ENCODE data around the gene CARS2.

Gene CARS2

DNA sequence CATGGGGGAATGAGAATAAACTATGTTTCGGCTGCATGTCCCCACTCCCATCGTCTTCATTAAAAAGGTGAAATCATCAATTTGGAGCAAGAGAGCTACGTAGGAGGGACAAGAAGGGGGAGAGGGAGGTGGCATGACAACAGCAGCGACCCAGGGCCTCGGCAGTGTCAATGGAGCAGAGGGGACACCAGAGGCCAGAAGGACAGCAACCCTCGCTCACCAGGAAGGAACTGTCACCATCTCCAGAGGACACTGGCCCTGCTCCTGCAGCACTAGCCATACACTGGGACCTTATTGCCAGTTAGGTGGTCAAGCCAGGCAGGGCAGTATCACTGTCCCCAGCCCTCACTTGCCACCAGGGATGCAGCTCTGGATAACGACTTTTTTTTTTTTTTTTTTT, 56.4 kb downstream of the CARS2 start:
- no peak for DNase-seq

DNA sequence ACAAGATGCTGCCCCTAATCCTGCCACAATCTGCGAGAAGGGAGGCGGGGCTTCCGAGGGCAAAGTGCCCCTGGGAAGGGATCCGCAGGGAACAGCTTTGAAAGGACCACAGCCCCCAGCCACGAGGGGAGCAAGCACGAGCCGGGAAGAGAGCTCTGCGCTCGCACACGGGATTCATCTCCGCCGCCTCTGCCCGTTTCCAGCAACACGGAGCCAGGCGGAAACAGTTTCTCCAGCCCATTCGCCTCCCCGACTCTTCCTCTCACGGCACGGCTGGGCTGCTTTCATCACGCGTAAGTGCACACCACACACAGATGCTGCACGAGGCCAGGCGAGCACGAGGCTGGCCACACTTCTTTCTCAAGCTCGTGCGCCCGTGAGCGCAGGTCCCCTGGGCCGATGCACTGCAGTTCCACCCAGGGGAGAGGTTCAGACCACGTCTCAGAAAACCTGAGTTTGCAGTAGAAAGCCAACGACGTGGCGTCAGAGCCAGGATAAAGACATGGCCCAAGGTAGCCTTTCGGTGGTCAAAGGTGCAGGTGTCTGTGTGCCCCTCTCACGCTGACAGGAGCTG, 57.0 kb downstream of the CARS2 start:
- DNase-seq, result no peak

DNA sequence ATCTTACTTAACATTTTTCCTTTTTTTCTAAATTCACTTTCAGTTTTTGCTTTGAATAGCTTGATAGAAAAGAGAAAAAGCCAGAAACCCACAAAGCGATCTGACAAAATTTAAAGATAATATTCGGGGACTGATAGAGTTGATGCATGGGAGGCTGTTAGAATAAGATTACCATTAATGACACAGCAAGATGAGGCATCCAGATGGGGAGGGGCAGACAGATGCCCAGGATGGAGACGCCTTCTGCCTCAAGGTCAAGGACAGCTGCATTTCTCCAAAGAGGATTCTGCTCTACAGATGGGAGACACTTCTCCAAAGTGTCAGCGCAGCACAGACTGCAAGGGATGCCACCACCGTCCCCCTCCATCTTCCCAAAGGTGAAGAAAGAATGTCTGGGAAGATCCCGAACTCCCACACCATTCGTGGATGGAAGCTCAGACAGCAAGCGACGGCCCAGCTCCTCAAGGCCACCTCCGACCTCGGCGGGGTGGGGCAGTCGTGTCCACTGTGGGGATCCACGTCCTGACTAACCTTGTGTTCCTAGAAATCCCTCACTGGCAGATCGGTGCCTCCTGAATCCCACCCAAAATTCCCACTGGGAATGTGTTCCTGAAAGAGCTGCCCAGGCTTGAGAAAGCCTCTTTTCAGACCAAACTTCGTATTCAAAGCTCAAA, 57.6 kb downstream of the CARS2 start:
- DNase-seq, result no peak

DNA sequence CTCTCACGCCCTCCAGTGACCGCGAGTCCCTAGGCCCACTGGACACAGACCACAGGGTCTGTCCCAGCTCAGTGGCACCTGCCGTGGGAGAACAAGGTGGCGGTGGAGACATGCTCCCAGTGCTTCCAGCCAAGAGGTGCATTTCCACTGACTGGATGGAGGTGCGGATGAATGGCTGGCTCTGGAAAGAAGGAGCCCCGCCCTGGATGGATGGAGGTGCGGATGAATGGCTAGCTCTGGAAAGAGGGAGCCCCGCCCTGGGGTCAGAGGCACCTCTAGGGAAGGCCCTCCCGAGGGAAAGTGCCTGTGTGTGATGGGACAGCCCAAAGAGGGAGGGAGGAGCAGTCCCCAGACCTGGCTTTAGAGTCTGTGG, 58.6 kb downstream of the CARS2 start:
- no peak for DNase-seq

DNA sequence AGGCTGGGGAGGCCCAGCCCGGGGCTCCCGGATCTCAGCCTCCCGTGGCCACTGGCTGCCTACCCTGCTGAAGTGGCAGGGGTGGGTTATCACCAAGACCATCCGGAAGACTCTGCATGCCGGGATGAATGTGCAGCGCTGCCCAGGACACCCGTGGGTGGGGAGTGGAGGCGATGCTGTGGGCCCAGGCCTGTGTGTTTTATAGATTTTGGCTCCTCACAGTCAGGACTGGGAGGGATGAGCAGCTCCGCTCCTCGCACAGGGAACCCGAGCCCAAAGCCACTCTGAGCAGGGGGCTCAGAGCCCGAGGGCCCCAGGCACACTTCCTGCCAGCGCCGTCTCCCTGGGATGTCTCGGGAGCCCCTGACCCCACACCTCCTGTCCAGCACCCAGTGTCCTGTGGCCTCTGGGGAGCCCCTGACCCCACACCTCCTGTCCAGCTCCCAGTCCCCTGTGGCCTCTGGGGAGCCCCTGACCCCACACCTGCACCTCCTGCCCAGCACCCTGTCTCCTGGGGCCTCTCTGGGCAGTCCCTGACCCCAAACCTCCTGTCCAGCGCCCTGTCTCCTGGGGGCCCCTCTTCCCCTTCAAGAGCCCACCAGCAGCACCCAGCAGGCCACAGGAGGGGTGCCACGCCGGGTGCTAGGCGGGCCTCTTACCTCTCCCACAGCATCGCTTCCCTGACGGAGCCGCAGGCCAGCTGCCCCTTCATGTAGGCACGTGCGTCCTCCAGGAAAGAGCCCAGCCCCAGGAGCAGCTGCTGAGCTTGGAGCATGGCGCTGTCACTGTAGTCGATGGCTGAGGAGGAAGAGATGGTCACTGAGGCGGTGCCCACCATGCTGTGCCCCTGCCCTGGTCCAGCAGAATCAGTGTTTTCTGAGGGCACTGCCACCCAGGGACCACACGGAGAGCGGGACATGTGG, 59.2 kb downstream of the CARS2 start:
- no peak for DNase-seq

DNA sequence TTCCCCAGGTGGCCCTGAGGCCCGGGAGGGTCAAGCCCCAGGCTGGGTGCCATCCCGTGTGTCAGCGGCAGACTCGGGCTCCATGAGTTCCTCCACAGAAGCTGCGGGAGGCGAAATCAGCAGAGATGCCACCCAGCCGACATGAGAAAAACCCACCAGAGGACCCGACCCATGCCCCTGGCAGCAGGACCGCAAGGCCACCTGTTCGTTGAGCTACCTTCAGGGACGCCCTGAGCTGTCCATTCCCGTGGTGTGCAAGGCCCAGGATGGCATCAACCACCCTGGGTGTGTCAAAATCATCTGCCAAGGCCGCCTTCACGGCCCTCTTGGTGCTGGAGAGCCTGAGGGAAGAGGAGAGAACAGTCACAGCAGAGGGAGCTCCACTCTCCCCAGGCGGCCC, 60.2 kb downstream of the CARS2 start:
- no peak for DNase-seq

DNA sequence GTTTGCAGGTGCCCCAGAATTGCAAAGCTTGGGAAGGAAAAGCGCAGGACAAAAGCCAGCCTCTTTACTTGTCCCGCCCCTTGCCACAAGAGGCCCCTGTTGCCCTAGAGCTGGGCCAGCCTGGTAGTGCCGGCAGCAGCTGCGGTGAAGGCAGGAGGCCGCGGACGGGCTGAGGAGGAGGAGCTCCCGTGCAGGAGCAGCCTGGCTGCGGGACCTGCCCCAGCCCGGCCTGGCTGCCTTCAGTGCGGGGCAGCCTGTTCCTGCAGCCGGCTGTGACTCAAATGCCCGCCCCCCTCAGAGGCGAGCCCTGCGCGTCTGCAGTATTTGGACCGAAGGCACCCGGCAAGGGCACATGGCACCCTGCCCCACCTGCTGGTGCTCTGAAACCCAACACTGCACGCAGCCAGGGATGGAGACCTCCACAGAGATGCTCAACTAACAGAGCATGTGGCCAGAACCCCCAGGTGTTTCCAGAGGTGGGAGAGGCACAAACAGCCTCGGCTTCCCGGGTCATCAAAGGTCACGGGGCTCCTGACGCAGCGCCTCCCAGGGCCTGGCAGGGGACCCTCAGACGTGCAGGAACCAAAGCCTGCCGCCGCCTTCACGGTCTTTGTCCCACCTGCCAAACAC, 60.9 kb downstream of the CARS2 start:
- no peak for DNase-seq

DNA sequence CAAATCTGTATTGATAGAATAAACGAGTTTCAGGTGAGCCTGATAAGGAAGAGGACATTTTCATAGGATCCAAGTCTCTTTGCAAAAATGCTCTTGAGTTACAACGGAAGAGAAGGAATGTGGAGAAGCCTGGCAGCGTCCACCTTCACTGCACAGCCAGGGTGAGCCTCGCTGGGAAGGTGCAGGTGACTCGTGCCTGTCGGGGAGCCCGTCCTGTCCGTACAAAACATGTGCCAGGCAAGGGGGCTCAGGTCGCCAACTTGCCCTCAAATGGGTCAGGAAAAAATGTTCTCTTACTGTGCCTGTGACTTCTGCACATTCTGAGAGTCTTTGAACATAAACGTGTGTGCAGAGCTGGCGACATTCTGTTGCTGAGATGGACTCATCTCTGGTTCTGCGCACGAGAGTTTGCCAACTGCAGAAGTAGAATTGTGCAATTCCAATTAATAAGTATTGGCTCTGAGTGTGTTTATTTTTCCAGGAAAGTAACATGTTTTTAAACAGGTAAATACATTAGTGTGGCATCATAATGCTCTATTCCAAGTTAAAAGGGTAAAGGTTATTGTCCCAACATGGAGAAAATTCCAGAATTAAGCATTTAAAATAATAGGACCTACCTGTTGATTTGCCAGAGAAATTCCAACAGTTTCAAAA, 62.0 kb downstream of the CARS2 start:
- DNase-seq, result no peak

DNA sequence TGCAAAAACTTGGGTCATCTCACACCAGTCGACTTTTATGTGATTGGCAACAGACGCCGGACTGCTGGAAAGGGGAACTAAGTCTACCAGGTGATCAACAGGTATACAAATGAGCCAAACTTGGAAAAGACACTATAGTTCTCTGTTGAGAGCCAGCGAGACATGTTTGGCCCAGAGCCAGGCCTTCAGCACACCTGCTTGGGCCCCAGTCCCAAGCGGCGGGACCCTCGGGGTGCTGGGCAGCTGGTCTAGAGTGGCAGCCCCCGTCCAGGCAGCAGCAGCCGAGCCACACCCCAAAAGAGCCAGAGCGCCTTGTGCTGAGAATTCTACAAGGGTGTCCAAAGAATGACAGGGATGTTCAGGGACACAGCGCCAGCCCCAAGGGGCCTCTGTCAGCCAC, 62.6 kb downstream of the CARS2 start:
- no peak for DNase-seq

DNA sequence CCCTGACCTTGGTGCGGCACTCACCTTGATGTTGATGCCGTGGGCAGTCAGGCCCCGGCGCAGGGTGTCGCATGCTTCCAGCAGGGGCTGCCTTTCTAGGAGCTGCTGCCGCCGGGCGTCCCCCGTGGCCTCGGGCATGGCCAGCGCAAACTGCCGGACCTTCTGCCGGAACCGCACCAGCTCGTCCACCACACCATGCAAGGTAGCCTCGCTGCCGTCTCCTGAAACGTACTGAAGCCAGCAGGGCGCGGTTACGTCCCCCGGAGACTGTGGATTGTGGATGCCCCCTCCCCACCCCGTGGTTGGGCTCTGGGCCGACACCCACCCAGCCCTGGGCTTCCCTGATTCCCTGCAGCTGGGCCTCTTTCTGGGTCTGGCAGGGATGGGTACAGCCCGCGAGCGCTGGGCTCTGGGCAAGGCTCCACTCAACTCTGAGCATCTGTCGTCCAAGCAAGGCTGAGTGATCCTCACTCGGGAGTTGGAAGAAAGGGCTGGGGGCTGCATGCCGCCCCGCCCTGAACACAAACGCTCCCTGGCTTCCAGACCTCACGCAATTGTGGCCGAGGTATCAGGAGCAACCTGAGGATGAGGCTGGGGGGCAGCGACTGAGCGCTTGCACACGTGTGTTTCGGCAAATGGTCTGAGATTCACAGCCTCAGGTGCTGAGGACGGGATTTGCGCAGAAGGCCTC, 63.5 kb downstream of the CARS2 start:
- no peak for DNase-seq

DNA sequence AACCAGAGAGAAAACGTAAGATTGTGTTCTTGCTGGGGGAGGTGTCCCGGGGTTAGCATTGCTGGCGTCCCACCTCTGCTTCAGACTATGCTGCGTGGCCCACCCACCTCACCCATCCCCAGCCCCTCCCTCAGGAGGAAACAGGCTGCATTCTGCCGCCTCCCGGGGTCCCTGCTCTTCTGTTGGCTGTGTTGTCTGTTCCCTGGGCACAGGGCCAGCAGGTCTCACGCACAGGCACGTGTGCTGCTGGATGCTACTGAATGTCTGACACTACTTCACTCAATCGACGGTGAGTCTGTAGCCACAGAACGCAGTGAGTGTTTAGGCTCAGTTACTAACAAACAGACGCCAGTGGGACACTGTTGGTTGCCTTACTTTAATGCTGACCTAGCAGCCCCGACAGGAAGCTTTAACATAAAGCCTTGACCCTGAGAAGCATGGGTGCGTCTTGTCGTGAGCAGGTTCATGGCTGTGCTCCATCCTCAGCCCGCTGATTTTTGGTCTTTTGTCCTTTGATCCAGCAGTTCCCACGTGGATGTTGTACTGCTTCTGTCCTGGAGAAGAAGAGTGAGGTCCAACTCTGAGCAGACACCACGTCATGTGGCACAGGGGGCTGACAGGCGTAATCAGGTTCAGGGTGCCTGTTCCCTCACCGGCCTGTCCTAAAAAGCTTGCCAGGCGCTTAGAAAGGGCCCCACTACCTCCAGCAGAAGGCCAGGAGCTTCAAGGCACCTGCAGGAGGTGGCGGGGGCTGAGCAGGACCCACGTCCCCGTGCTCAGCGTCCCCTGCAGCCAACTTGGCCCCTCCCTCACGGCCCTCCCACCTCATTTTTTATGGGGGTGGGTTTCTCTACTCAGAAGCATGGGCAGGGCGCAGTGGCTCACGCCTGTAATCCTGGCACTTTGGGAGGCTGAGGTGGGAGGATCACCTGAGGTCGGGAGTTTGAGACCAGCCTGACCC, 64.6 kb downstream of the CARS2 start:
- DNase-seq, result no peak

DNA sequence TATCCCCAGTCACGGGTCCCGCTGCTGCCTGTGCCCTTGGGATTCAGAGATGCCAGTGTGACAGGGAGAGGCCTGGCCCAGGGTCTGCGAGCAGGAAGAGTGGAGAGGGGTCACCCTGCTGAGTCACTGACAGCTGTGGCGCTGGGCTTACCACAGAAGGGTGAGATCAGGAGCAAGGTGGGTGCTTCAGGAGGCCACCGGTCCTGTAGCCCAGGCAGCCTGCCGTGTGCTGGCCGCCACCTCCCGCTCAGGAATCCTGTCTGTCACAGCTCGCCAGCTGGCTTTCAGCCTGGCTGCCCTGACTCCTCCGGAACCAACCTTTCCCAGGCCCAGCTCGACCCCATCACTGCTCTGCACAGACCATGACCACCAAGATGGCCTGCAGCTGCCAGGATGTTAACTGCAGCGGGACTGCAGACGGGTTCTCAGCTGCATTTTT, 65.3 kb downstream of the CARS2 start:
- DNase-seq, result no peak

DNA sequence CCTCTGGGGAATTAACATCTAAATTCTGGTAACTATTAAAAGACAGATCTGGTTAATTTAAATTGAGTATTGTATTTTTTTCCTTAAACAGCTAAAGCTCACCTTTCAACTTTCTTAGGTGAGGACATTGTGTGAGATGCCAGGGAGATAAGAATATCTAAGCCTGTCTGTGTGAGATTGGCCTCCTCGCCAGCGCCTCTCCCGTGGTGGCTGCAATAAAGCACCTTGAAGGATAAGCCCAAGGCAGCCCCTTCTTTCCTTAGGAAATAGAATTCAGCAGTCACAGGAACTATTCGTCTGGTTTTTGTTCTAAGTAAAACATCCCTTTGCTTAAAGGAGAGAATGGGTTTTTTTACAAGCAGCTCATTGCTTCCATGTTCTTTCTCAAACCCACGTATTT, 66.0 kb downstream of the CARS2 start:
- DNase-seq, result no peak

DNA sequence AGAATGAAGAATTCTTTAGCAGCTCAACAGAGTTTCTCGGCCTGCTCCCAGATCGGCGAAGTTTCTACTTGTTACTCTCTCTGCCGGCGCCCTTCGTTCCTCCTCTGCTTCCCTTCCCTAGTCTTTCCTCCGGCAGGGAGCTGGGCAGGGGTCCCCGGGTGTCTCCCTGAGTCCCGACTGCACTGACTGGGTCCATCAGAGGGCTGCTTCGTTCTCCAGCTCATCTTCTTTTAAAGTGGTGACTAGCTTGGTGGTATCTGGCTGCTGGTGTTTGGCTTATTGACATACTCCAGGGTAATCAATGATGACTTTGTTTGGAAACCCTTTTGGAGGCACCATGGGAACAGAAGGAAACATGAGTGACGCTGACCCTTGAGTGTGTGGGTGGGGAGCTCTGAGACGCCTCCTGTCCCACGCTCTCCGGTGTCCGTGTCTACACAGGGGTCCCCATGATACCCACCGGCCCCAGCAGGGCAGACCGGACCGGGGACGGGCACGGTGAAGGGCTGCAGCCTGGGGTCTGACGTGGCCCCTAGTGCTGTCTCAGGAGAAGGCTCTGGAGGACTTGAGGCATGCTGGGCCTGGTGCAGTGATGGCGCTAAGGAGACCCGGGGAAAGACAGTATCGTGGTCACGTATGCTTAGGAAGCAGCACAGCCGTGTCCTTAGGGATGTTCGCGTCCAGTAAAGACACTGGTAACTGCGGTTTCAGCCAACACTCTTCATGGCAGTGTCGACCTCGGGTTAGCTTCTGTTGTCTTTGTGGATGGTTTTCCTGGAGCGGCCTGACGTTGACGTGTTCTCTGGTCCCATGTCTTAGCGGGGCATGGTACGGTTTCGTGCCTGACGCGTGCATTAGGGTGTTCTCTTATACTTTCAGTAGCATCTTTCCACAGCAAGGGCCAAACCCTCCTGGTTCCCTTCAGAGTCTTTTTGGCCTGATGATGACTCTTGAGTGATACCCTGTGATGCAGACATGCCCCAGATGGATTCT, 66.8 kb downstream of the CARS2 start:
- no peak for DNase-seq

DNA sequence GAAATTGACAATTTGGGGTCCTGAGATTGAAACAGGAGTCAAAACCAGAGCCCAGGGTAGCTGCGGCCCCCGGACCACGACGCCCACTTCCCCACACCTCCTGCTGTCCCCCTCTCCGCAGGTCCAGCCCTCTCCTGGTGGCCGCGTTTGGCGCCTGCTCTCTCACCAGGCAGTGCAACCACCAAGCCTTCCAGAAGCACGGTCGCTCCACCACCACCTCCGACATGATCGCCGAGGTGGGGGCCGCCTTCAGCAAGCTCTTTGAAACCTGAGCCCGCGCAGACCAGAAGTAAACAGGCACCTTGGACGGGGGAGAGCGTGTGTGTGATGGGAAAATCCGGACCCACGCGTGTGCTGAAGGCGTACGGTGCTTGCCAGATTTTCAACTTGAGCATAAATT, 67.7 kb downstream of the CARS2 start:
- DNase-seq, result no peak

DNA sequence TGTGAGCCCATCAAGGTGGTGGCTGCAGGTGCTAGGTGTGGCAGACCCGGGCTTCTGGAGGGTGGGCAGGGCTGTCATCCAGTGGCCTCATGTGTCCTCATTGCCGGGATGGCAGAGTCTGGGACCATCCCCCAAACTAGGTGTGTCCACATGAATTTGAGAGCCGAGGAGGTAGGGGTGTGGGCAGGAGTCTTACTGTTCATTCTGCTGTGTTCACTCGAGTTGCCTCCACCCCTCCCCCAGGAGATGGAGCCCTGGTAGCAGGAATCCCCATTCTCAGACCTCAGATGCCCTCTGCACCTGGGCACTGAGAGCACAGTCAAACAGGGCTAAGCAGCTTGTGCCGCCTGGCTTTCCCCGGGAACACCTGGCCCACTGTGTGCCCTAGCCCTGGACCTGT, 68.2 kb downstream of the CARS2 start:
- no peak for DNase-seq

DNA sequence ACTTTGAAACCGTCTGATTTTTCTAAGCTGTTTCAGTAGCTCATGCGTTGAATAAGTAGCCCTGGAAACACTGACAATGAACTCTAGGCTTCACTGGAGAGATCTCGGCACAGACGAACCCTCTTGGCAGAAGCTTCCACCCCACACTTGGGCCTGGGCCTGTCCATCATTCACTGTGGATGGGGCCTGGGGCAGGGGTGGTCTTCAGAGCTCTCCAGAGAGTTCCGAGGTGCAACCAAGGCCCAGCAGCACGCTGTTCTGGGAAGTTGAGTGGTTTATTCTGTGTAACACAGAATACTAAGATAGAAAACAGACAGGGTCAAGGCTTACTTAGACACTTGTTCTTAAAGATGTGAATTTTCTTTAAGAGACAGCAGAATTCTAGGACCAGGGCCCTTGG, 68.6 kb downstream of the CARS2 start:
- no peak for DNase-seq

DNA sequence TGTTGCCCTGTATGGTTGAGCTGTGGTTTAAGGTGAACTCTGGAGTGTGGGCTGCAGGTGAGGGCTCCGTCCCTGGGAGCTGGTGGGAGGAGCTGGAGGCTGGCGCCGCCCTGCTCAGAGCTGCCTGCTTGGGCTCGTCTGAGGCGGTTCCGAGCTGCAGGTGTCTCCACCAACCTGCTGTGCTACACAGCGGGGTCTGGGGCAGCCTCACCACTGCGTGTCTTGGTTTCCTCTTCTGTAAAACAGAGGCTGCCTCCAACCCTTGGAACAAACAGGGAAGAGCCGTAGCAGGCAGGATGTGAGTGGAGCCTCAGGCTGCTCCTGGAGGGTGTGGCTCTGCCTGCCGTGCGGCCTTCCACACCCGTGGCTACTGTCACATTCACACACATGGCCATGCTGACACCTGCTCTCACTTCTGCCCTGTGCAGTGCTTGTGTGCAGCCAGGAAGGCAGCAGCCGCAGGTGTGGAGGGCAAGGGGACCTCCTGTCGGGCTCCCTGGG, 69.2 kb downstream of the CARS2 start:
- no peak for DNase-seq

DNA sequence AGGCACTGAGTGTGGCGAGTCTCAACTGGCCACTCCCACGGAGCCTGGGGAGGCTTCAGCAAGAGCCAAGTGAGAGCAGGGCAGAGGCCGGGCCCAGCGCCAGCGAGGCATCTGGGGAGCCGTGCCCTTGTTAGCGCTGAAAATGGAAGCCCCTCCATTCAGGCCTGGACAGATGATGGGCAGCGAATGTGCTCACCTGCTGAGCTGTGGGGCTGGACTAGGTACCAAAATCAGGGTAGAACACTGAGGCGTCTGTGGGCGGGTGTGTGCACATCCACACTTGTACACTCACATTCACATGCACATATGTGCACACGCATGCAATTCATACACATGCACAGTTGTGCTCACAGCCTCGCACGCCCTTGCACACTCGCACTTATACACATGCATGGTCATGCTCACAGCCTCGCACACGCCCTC, 69.9 kb downstream of the CARS2 start:
- no peak for DNase-seq
